ENCODE results near the gene SYT9. TPM values are rescaled to one million over a fixed set of nuclear protein-coding genes. Genes with fewer than 3 reads are reported as not detected.

The SYT9 gene
- polyA plus RNA-seq, 3 donors = not detected

DNA sequence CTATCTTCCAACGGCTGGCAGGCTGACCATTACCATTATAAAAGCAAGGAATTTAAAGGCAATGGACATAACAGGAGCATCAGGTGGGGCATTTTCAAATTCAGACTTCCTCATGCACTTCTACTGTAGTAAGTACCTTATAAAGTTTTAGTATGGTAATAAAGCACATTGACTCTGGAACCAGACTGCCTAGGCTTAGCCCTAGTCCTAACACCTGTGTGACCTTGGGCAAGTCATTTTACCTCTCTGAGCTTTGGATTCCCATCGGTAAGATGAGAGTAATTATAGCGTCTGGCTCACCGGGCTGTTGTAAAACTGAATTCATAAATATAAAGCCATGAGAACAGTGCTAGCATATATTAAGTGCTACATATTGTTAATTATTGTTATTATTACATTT lies 164.4 kb downstream of the SYT9 start:
- intact Hi-C loops (cut with micrococcal nuclease) = no loop called here
- H3K4me1 Mint-ChIP-seq = peaks cover 2% of the 10 kb centered on the region
- no peak overlapping the region for H2AFZ ChIP-seq (ENCODE audit: insufficient read depth, low read depth, low read length, poor library complexity, severe bottlenecking)
- no peak overlapping the region for H3K4me2 ChIP-seq (replicated peaks; ENCODE audit: extremely low read depth, low read length, poor library complexity, severe bottlenecking)
- H3K27me3 Mint-ChIP-seq (ENCODE audit: low read depth in 3 of 3) = peaks cover 0 to 5% (median 2%) of the 10 kb centered on the region in 3 donors
- no peak overlapping the region for H3K4me3 ChIP-seq (replicated peaks in 1 of 3; ENCODE audit: low read depth in 2 of 3, low read length in 3 of 3)
- no peaks in the 10 kb centered on the region for H3K79me2 ChIP-seq (ENCODE audit: insufficient read depth, low read length)
- H3K4me1 ChIP-seq (ENCODE audit: control insufficient read depth in 1 of 2, insufficient read depth in 2 of 2, low read length in 2 of 2) = no peaks in the 10 kb centered on the region
- H3K9me3 Mint-ChIP-seq = peaks cover 0 to 5% (median under 1%) of the 10 kb centered on the region in 7 donors
- H3K36me3 ChIP-seq (replicated peaks in 1 of 2; ENCODE audit: control insufficient read depth in 1 of 2, insufficient read depth in 2 of 2, low read length in 2 of 2) = no peaks in the 10 kb centered on the region
- H3K9ac ChIP-seq (ENCODE audit: insufficient read depth, low read length, poor library complexity, severe bottlenecking) = no peak overlapping the region
- H3K27ac Mint-ChIP-seq = no peak overlapping the region
- DNase-seq = no peak
- H3K9me3 ChIP-seq (replicated peaks in 1 of 2; ENCODE audit: control insufficient read depth in 1 of 2, insufficient read depth in 1 of 2, low read length in 2 of 2) = no peaks in the 10 kb centered on the region
- H3K27ac ChIP-seq (ENCODE audit: low read depth in 1 of 2, low read length in 2 of 2) = no peak overlapping the region
- H3K27me3 ChIP-seq (ENCODE audit: control insufficient read depth in 2 of 2, insufficient read depth in 2 of 2, low read length in 2 of 2) = no peaks in the 10 kb centered on the region
- 80% methylated on average over 1 of the region's 4 CpGs for WGBS (ENCODE audit: insufficient coverage)
- no peaks in the 10 kb centered on the region for H3K36me3 Mint-ChIP-seq
- TF ChIP-seq, protein P1, sequence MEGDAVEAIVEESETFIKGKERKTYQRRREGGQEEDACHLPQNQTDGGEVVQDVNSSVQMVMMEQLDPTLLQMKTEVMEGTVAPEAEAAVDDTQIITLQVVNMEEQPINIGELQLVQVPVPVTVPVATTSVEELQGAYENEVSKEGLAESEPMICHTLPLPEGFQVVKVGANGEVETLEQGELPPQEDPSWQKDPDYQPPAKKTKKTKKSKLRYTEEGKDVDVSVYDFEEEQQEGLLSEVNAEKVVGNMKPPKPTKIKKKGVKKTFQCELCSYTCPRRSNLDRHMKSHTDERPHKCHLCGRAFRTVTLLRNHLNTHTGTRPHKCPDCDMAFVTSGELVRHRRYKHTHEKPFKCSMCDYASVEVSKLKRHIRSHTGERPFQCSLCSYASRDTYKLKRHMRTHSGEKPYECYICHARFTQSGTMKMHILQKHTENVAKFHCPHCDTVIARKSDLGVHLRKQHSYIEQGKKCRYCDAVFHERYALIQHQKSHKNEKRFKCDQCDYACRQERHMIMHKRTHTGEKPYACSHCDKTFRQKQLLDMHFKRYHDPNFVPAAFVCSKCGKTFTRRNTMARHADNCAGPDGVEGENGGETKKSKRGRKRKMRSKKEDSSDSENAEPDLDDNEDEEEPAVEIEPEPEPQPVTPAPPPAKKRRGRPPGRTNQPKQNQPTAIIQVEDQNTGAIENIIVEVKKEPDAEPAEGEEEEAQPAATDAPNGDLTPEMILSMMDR (IDR thresholded peaks at IDR 0.05) = no peak
- no peaks in the 10 kb centered on the region for H4K20me1 ChIP-seq (ENCODE audit: insufficient read depth, low read length)
- no peak overlapping the region for H3K4me3 Mint-ChIP-seq

DNA sequence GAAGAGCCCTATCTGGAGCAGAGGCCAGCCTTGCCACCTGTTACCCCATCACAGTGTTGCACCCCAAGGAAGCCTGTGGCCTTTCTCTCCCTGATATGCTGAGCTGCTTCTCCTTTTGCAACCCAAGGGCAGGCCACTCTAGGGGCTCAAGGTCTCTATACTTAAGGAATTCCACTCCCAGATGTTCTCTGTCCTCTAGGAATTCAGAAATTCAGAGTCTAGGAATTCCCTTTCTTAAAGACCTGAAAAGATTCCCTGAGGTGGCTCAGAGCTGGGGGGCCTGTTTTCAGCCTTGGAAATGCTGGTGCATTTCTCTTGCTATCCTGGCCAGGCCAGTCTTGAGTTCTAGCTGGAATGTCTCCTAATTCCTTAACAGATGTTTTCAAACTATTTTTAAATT lies 165.6 kb downstream of the SYT9 start:
- Histone ChIP-seq H3K9me3 (replicated peaks in 1 of 2; ENCODE audit: control insufficient read depth in 1 of 2, insufficient read depth in 1 of 2, low read length in 2 of 2) (no peaks in the 10 kb centered on the region), H3K4me1 (ENCODE audit: control insufficient read depth in 1 of 2, insufficient read depth in 2 of 2, low read length in 2 of 2) (no peaks in the 10 kb centered on the region), H3K4me3 (replicated peaks in 1 of 3; ENCODE audit: low read depth in 2 of 3, low read length in 3 of 3) (no peak overlapping the region), H3K27me3 (ENCODE audit: control insufficient read depth in 2 of 2, insufficient read depth in 2 of 2, low read length in 2 of 2) (no peaks in the 10 kb centered on the region), H3K36me3 (replicated peaks in 1 of 2; ENCODE audit: control insufficient read depth in 1 of 2, insufficient read depth in 2 of 2, low read length in 2 of 2) (no peaks in the 10 kb centered on the region), H2AFZ (ENCODE audit: insufficient read depth, low read depth, low read length, poor library complexity, severe bottlenecking) (no peak overlapping the region), H3K27ac (ENCODE audit: low read depth in 1 of 2, low read length in 2 of 2) (no peak overlapping the region), H3K79me2 (ENCODE audit: insufficient read depth, low read length) (no peaks in the 10 kb centered on the region), H3K4me2 (replicated peaks; ENCODE audit: extremely low read depth, low read length, poor library complexity, severe bottlenecking) (no peak overlapping the region), H4K20me1 (ENCODE audit: insufficient read depth, low read length) (no peaks in the 10 kb centered on the region), H3K9ac (ENCODE audit: insufficient read depth, low read length, poor library complexity, severe bottlenecking) (no peak overlapping the region)
- Mint-ChIP-seq H3K4me3 (no peak overlapping the region), H3K4me1 (peaks cover 2% of the 10 kb centered on the region), H3K36me3 (no peaks in the 10 kb centered on the region), H3K27ac (no peak overlapping the region), H3K27me3 (ENCODE audit: low read depth in 3 of 3) (peaks cover 2 to 4% (median 2%) of the 10 kb centered on the region in 3 donors), H3K9me3 (peaks cover 0 to 3% (median 0%) of the 10 kb centered on the region in 7 donors)
- DNase-seq = no peak
- TF ChIP-seq, protein P1 (IDR thresholded peaks at IDR 0.05) = no peak
- intact Hi-C loops (cut with micrococcal nuclease) = no loop called here
